Sigmoid colon (tissue), 7 donors: ENCODE data around the gene SPRED2. TPM values are rescaled to one million over a fixed set of nuclear protein-coding genes. Genes with fewer than 3 reads are reported as not detected.

Source experiments
- DNase-seq: peaks from one replicate; pipeline ENCODE4 v3.0.0-alpha.2; 2019
- H3K27ac ChIP-seq, 4 donors: fragments of 200-600 bp; sonication (generic); one replicate each; pipeline ENCODE4 v1.5.1; 2016 to 2019; ENCODE audit warnings: mild to moderate bottlenecking in 1 of 4
- H3K27me3 ChIP-seq, 3 donors: fragments of 200-600 bp; sonication (generic); one replicate each; pipeline ENCODE4 v1.5.1; 2019; ENCODE audit warnings: mild to moderate bottlenecking in 1 of 3
- H3K36me3 ChIP-seq, 4 donors: fragments of 200-600 bp; sonication (generic); one replicate each; pipeline ENCODE4 v1.5.1; 2016 to 2019
- H3K4me1 ChIP-seq, 4 donors: fragments of 200-600 bp; sonication (generic); one replicate each; pipeline ENCODE4 v1.5.1; 2017 to 2019
- H3K4me3 ChIP-seq, 4 donors: fragments of 200-600 bp; sonication (generic); one replicate each; pipeline ENCODE4 v1.5.1; 2017 to 2019; ENCODE audit warnings: mild to moderate bottlenecking in 2 of 4, moderate library complexity in 1 of 4
- H3K9me3 ChIP-seq, 4 donors: fragments of 200-600 bp in 3 of 4; sonication (generic) in 3 of 4; one replicate each; pipeline versions ENCODE4 v1.5.1 to v1.6.1; 2013 to 2019
- EP300 ChIP-seq, 4 donors: sonication (generic); formaldehyde crosslinking; IDR thresholded peaks; one replicate each; pipeline ENCODE4 v1.6.1; 2017; ENCODE audit warnings: antibody characterized with exemption in 4 of 4
- POLR2A ChIP-seq, 2 donors: fragments of 450-650 bp; IDR thresholded peaks; one replicate each; pipeline ENCODE4 v1.6.1; 2016; ENCODE audit warnings: antibody characterized with exemption in 2 of 2, mild to moderate bottlenecking in 2 of 2, moderate library complexity in 2 of 2
- POLR2AphosphoS5 ChIP-seq, 4 donors: sonication (generic); formaldehyde crosslinking; IDR thresholded peaks; one replicate each; pipeline ENCODE4 v1.6.1; 2017; ENCODE audit warnings: antibody characterized with exemption in 4 of 4
- WGBS, 2 donors: extraction: QIAGEN DNeasy Blood & Tissue Kit; methylation state at CpG; one replicate each; pipeline ENCODE4 v1.1.7; 2013; 5-methylcytosine and 5-hydroxymethylcytosine counted together
- intact Hi-C: fragments of 100-400 bp; cut with DNase I; formaldehyde crosslinking; loops from one replicate; pipeline ENCODE4 v1.15.1; 2023
- polyA plus RNA-seq, 3 donors: library from polyadenylated mRNA; stranded (reverse); fragments of 200-250 nt; gene quantifications; one replicate each; pipeline ENCODE4 v1.2.3, GENCODE V29; 2013
- total RNA-seq, 4 donors: library from RNA; depleted of rRNA; stranded (reverse); fragments of >200 nt; gene quantifications; one replicate each; pipeline ENCODE4 v1.1.0, GENCODE V29; 2016
- TF ChIP-seq, protein P1 (sequence below), 4 experiments: fragments of 450-650 bp in 3 of 4; fragments of 200-600 bp in 1 of 4; IDR thresholded peaks; one replicate each; pipeline ENCODE4 v1.5.1; 2016 to 2019; ENCODE audit warnings: antibody characterized with exemption in 4 of 4, mild to moderate bottlenecking in 3 of 4, moderate library complexity in 2 of 4
- donor health status: healthy with polysubstance abuse.
- donor health status: Bipolar disorder and iron deficiency.
- donor health status: healthy.

The SPRED2 gene
- total and polyA plus RNA-seq, 7 donors: 6.1 to 31.2 (median 13.0) TPM

DNA sequence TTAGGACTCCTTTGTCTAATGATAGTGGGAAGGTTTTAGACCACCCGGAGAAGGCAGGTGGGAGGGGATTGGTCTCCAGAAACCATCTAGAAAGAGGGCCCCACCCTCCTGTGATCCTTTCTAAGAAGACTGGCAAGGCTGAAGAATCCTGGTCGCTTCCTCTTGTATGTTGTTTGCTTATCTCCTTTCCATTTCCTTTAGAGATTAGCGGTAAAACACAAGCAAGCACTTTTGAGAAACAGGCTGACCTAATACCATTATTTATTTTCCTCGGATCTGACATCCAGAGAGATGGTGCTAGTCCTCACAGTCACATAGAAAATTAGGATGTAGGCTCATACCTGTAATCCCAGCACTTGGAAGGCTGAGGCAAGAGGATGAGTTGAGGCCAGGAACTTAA, 45.2 kb upstream of the SPRED2 start:
- H3K36me3 ChIP-seq: no peaks in the 10 kb centered on the region
- H3K27me3 ChIP-seq: no peaks in the 10 kb centered on the region
- H3K4me3 ChIP-seq: no peak overlapping the region
- H3K27ac ChIP-seq: no peak overlapping the region
- no peaks in the 10 kb centered on the region for H3K4me1 ChIP-seq
- DNase-seq: no peak
- peaks cover 0 to 3% (median 0%) of the 10 kb centered on the region in 4 donors for H3K9me3 ChIP-seq
- 53 to 70% methylated on average over 4 of the region's 4 CpGs for WGBS, 2 donors
- intact Hi-C loops: no loop called here
- TF ChIP-seq POLR2AphosphoS5 (IDR thresholded peaks at IDR 0.05) (no peak), EP300 (IDR thresholded peaks at IDR 0.05) (no peak), POLR2A (IDR thresholded peaks at IDR 0.05) (no peak)
- TF ChIP-seq, protein P1, sequence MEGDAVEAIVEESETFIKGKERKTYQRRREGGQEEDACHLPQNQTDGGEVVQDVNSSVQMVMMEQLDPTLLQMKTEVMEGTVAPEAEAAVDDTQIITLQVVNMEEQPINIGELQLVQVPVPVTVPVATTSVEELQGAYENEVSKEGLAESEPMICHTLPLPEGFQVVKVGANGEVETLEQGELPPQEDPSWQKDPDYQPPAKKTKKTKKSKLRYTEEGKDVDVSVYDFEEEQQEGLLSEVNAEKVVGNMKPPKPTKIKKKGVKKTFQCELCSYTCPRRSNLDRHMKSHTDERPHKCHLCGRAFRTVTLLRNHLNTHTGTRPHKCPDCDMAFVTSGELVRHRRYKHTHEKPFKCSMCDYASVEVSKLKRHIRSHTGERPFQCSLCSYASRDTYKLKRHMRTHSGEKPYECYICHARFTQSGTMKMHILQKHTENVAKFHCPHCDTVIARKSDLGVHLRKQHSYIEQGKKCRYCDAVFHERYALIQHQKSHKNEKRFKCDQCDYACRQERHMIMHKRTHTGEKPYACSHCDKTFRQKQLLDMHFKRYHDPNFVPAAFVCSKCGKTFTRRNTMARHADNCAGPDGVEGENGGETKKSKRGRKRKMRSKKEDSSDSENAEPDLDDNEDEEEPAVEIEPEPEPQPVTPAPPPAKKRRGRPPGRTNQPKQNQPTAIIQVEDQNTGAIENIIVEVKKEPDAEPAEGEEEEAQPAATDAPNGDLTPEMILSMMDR (IDR thresholded peaks at IDR 0.05): no peak

DNA sequence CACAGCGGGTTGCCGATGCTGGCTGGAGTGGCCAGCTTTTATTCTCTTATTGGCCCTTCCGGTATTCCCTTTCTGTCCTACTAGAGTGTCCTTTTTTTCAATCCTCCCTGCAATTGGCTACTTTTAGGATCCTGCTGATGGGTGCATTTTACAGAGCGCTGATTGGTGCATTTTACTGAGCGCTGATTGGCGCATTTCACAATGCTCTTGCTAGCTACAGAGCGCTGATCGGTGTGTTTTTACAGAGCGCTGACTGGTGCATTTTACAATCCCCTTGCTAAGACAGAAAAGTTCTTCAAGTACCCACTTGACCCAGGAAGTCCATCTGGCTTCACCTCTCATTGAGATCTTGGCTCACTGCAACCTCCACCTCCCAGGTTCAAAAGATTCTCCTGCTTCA, 44.4 kb upstream of the SPRED2 start:
- Histone ChIP-seq H3K9me3 (peaks cover 0 to 3% (median 0%) of the 10 kb centered on the region in 4 donors), H3K36me3 (no peaks in the 10 kb centered on the region), H3K4me3 (no peak overlapping the region), H3K27me3 (no peaks in the 10 kb centered on the region), H3K27ac (no peak overlapping the region), H3K4me1 (no peaks in the 10 kb centered on the region)
- WGBS, 2 donors: 98 to 99% methylated on average over 9 of the region's 9 CpGs
- DNase-seq: no peak
- intact Hi-C loops: no loop called here
- TF ChIP-seq POLR2AphosphoS5 (IDR thresholded peaks at IDR 0.05): no peak
- no peak for TF ChIP-seq POLR2A (IDR thresholded peaks at IDR 0.05)
- TF ChIP-seq, protein P1 (IDR thresholded peaks at IDR 0.05): no peak
- TF ChIP-seq EP300 (IDR thresholded peaks at IDR 0.05): no peak

DNA sequence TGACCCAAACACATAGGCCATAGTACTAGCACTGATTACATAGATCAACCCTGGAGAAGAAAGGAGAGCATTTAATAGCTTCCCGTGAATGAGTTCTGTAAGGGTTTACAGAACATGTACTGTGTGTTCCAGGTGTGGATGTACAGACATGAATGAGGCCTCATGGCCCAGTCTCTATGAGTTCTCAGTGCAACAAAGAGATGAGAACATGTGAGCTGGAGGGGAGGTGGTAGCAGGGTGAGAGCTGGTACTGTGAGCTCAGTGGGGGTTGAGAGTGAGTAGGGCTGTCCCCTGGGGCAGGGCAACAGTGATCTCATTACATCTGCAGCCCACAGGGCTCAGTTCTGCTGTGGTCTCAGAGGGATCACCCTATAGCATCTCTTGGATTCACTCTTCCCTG, 42.6 kb upstream of the SPRED2 start:
- no peaks in the 10 kb centered on the region for H3K36me3 ChIP-seq
- peaks cover 0 to 3% (median 0%) of the 10 kb centered on the region in 4 donors for H3K9me3 ChIP-seq
- no peaks in the 10 kb centered on the region for H3K4me1 ChIP-seq
- intact Hi-C loops: no loop called here
- DNase-seq: no peak
- 88 to 99% methylated on average over 1 of the region's 1 CpG for WGBS, 2 donors
- H3K27ac ChIP-seq: no peak overlapping the region
- no peaks in the 10 kb centered on the region for H3K27me3 ChIP-seq
- no peak overlapping the region for H3K4me3 ChIP-seq
- TF ChIP-seq EP300 (IDR thresholded peaks at IDR 0.05): no peak

DNA sequence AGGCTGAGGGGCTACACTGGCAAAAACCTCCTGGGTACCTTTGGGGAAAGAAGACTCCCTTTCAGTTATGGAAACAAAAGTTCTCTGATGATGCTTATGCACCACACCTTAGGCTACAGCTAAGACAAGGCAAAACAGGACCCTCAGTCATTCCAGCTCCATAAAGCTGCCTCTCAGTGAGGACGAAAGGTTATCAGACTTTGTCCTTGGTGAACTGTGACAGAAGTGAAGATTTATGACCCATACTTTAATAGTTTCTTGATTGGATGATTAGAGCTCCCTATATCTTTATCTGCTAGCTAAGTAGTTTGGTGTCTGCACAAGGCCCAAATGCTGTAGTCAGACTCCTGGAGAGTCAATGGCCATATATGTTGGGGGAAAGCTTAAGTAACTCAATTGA, 40.6 kb upstream of the SPRED2 start:
- Histone ChIP-seq H3K27me3 (no peaks in the 10 kb centered on the region), H3K9me3 (peaks cover 0 to 3% (median 0%) of the 10 kb centered on the region in 4 donors), H3K36me3 (no peaks in the 10 kb centered on the region), H3K4me1 (no peaks in the 10 kb centered on the region), H3K4me3 (no peak overlapping the region), H3K27ac (no peak overlapping the region)
- TF ChIP-seq POLR2AphosphoS5 (IDR thresholded peaks at IDR 0.05): no peak
- TF ChIP-seq, protein P1 (IDR thresholded peaks at IDR 0.05): no peak
- no peak for TF ChIP-seq POLR2A (IDR thresholded peaks at IDR 0.05)
- TF ChIP-seq EP300 (IDR thresholded peaks at IDR 0.05): no peak
- no peak for DNase-seq
- intact Hi-C loops: no loop called here
- 76 to 83% methylated on average over 1 of the region's 1 CpG for WGBS, 2 donors

DNA sequence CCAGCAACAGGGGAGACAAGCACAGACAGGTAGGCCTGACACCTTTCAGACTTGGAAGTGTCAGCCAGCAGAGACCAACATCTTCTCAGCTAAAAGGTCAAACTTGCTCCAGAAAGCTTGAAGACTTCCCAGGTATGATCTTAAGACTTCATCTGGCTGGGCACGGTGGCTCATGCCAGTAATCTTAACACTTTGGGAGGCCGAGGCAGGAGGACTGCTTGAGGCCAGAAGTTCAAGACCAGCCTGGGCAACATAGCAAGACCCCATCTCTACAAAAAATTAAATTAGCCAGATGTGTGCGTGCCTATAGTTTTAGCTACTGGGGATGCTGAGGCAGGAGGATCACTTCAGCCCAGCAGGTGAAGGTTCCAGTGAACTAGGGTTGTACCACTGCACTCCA, 39.0 kb upstream of the SPRED2 start:
- Histone ChIP-seq H3K27me3 (no peaks in the 10 kb centered on the region), H3K4me1 (no peaks in the 10 kb centered on the region), H3K36me3 (no peaks in the 10 kb centered on the region), H3K9me3 (peaks cover 0 to 3% (median 0%) of the 10 kb centered on the region in 4 donors), H3K4me3 (no peak overlapping the region), H3K27ac (no peak overlapping the region)
- intact Hi-C loops: no loop called here
- no peak for DNase-seq
- TF ChIP-seq, protein P1 (IDR thresholded peaks at IDR 0.05): no peak
- TF ChIP-seq EP300 (IDR thresholded peaks at IDR 0.05): no peak
- TF ChIP-seq POLR2AphosphoS5 (IDR thresholded peaks at IDR 0.05): no peak
- TF ChIP-seq POLR2A (IDR thresholded peaks at IDR 0.05): no peak
- WGBS, 2 donors: 95 to 96% methylated on average over 3 of the region's 3 CpGs
